Thyroid gland (tissue), 4 donors: ENCODE measurements around the gene PHC2.

Experiments used
- POLR2A ChIP-seq, 2 donors: fragments of 450-650 bp; IDR thresholded peaks; one replicate each; pipeline ENCODE4 v1.6.1; 2017; ENCODE audit warnings: antibody characterized with exemption in 2 of 2, mild to moderate bottlenecking in 2 of 2, moderate library complexity in 1 of 2
- TF ChIP-seq, protein P1 (sequence below), 6 experiments: fragments of 200-600 bp in 3 of 6; fragments of 450-650 bp in 3 of 6; sonication (generic) in 3 of 6; IDR thresholded peaks; one replicate each; pipeline ENCODE4 v1.5.1; 2016 to 2019; ENCODE audit warnings: antibody characterized with exemption in 6 of 6, mild to moderate bottlenecking in 2 of 6, inconsistent platforms in 1 of 6, moderate library complexity in 1 of 6

DNA sequence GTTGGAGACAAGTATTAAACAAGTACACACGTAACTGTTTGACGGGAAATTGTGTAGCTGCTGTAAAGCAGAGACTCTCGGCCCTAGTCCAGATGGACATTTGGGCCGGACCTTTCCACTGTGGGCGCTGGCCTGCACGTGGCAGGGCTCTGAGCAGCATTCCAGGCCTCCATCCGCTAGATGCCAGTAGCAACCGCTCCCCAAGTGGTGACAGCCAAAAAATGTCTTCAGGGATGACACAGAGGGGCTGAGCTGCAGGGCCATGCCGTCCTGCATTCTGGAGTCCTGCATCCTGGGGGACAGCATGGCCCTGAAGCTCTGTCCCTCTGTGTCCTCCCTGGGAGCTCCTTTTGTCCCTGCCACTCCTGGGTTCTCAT lies 134.8 kb downstream of the PHC2 start:
- TF ChIP-seq, protein P1, sequence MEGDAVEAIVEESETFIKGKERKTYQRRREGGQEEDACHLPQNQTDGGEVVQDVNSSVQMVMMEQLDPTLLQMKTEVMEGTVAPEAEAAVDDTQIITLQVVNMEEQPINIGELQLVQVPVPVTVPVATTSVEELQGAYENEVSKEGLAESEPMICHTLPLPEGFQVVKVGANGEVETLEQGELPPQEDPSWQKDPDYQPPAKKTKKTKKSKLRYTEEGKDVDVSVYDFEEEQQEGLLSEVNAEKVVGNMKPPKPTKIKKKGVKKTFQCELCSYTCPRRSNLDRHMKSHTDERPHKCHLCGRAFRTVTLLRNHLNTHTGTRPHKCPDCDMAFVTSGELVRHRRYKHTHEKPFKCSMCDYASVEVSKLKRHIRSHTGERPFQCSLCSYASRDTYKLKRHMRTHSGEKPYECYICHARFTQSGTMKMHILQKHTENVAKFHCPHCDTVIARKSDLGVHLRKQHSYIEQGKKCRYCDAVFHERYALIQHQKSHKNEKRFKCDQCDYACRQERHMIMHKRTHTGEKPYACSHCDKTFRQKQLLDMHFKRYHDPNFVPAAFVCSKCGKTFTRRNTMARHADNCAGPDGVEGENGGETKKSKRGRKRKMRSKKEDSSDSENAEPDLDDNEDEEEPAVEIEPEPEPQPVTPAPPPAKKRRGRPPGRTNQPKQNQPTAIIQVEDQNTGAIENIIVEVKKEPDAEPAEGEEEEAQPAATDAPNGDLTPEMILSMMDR (IDR thresholded peaks at IDR 0.05): no peak
- TF ChIP-seq POLR2A (IDR thresholded peaks at IDR 0.05): no peak
